Activated CD4-positive, alpha-beta T cell treated with anti-CD3 and anti-CD28 coated beads, Interleukin-2, amount 50 U/mL, for 24 hours (primary cell): ENCODE measurements around the gene CD81.
A peak's percentile ranks its signal among the peaks of the same experiment; 100 is the strongest.

Experiments
- DNase-seq, 2 donors: peaks; one replicate each; pipeline ENCODE4 v3.0.0-alpha.2; 2020; ENCODE audit warnings: low read depth in 1 of 2, low spot score in 1 of 2

CD81 gene

DNA sequence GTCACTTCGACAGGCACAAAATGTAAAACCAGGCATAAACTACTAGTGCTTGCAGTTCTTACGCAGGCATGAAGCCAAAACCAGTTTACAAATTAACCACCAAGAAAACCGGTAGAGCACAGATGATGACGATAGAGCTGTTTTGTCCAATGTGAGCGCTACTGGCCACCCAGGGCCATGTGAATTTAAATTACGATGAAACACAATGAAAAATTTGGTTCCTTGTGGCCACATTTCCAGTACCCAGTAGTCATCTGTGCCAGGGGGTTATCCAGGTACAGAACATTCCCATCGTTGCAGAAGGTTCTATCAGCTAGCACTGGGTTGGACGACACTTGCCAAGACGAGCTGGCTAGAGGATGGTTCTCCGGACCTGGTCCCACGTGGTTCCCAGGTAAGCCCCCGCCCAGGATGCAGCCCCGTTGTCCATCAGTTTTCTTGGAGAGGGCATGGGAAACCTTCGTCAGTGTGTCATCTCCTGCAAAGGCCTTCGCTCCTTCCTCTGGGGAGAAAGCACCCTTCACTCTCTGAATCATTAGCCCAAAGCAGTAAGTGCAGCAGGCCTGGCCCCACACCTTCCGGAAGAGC, 1.1 kb upstream of the CD81 start:
- DNase-seq = no peak

- DNase-seq = peak in 1 of 2 donors; percentile 32
These were observed 667 bp downstream of the CD81 start for GRCh38 chr11:2377511-2378443.

DNA sequence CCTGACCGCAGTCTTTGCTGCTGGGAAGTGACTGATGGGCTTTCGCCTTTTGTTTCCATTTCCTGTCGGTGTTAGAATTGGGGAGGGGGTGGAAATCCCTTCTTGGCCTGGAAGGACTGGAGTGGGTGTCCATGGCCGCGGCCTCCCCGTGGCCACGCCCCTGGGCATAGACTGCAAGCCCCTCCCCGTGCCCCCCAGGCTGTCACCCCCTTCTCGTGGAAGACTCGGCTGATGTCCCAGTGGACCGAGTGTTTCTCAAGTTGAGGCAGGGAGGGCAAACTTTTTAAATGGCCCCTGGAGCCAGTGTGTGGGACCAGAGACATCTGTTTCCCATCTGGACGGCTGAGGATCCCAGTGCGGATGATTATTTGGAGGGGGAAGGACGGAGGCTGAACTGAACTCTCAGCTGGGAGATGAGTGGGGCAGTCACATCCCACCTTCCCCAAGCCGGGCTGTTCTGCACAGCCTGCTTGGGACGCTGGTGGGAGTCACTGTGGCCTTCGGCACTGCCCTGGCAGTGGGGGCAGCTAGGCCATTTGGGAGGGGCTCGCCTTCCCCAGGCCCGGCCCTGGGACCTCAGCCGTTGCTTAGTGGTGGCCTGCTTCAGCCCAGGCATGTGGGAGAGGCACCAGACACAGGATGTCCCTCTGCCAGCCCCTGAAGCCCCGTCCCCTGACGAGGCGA, 1.6 kb downstream of the CD81 start:
- DNase-seq = no peak

GRCh38 chr11:2379466-2380174, 2.5 kb downstream of the CD81 start:
- DNase-seq = no peak

DNA sequence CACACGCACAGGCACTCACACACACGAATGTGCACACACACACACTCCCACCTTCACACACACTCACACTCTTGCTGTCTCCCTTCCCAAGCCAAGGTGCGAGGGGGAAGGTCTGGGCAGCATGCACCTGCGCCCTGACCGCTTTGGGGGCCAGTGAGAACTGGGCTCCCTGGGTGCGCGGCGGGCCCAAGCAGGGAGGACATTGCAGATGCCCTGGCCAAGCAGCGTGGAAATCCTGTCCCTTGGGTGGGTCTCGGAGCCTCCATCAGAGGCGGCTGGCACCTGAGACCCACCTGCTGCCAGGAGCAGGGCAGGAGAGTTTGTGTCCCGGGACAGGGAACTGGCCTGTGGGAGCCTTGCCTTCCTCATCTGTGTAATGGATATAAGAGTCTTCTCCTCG, 3.3 kb downstream of the CD81 start:
- DNase-seq = no peak

DNA sequence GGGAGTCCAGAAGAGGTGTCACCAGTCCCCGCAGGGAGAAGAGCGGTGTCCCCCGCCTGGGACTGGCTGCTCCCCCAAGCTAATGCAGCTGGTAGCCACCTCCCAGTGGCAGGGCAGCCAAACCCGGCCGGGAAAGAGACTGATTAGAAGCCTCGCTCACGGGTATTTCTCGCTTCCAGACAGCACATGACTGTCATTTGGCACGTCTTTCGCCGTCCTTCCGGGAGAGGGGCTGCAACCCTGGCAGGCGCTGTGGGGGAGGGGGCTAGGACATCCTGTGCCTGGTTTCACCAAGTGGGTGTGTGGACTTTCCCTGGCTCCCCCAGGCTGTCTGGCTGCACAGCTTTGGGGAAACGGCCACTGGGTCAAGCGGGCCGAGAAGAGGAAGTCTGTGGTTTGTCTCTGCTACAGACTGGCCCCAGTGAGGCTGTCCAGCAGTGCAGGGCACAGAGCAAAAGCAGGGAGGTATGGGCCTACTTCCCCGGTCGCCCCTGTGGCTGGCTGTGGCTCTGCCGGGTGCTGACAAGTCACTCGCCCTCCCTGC, 3.8 kb downstream of the CD81 start:
- DNase-seq = no peak

DNA sequence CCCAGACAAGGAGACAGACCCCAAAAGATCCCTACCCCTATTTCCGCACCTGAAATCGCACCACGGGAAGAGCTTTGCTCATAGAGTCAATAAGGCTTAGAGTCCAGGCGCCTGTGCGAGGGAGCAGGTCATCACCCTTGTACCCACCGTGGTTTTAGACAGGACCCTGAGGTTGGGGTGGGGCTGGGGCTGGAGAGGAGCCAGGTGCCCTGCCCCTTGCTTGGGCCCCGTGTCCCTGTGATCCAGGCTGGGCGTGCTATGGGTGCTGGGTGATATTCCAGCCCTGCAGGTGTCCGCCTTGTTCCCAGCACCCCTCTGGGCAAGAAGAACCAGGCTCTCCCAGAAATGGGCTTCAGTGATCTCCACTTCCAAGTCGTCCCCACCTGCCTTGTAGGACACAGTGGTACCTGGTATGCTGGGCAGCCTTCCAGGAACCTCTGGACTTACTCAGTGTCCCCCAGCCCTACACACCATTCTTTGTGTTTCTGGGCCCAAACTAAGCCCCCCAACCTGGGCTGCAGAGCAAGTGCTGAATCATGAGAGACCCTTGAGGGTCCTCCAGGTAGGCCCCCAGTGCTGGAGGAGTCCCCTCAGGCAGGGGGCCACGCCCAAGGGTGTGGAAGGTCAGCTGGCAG, 4.5 kb downstream of the CD81 start:
- no peak for DNase-seq

DNA sequence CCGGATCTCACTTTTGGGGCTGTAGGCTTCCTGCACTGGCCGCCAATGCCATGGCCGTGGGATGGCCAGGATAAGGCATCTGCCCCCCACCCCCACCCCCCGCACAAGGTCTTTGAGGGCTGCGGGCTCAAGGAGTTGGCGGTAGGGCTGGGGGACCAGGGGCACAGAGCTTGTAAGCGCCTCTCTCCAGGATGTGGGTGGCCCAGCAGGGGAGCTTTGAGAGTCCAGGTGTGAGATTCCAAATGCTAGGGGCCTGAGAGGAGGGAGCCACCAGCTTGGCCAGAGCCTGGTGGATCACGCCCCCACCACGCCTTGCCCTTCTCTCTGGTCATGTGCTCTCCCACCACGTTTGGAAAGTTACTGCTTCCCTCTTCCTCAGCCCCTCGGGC, 5.0 kb downstream of the CD81 start:
- DNase-seq = no peak

DNA sequence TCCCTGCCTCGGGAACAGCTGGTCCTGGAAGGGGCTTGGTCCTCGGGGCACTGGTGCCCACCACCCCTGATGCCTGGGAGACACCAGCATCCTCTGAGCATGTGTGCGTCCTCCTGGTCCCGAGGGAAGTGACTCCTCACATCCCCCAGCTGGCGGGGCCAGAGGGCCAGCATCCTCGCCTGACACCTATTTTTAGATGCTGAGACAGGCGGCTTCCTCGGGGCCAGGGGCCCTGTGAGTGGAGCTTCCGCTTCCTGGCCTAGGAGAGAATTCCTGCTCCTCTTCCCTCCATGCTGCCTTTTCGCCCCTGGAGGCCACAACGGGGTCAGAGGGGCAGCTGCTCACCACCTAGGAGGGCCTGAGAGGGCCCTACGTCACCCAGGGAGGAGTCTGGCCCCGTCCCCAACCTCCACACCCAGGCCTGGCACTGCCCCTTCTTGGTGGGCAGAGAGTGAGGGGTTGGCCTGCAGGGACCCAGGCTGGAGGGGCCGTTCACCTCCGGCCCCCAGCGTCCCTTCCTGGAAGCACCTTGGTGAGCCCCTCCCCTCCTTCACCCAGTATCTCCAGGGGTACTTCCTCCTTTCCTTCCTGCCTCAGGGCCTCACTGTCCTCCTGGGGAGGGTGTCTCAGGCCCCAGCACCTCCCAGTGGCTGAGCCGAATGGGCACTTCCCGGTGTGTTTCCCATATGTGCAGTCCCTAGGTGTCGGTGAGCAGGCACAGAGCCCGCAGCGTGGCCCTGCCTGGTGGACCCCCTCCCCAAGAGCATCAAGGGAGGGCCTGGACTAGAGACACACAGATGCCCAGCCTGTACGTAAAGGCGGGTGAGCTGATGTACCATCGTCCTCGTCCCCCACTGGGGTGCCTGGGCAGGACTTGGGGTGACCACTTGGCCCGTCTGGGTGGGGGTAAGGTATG, 6.1 kb downstream of the CD81 start:
- DNase-seq = no peak

DNA sequence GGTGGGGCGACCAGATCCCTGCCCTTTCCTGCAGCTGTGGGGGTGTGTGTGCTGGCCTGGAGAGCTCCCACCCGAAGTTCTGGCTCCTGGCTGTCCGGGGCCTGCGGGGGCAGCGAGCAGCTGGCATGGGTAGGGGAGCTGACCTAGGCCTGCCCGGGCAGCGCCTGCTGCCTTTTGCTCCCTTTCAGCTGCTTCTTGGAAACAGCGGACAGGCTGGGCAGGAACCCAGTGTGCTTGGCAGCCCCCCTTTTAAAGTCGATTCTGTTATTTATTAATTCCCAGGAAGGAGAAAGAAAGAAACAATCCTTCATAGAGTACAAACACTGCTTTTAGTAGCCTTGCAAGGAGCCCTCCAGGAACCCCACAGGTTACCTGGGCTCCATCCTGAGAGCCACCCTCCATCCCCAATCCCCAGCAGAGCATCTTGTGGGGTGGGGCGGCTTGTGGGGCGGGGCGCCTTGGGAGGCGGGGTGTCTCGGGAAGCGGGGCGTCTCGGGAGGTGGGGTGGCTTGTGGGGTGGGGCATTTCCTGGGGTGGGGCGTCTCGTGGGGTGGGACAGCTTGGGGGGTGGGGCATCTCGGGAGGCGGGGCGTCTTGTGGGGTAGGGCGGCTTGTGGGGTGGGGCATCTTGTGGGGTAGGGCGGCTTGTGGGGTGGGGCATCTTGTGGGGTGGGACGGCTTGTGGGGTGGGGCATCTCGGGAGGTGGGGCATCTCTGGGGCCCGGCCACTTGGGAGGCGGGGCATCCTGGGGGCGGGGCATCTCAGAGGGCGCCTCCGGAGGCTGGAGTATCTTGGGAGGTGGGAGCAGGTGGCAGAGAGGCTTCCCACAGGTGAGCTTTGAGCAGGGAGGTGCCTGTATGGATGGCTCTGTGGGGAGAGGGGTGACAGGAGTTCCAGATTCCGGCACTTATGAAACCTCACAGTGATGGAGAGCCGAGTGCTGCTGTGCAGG, 7.0 kb downstream of the CD81 start:
- no peak for DNase-seq

DNA sequence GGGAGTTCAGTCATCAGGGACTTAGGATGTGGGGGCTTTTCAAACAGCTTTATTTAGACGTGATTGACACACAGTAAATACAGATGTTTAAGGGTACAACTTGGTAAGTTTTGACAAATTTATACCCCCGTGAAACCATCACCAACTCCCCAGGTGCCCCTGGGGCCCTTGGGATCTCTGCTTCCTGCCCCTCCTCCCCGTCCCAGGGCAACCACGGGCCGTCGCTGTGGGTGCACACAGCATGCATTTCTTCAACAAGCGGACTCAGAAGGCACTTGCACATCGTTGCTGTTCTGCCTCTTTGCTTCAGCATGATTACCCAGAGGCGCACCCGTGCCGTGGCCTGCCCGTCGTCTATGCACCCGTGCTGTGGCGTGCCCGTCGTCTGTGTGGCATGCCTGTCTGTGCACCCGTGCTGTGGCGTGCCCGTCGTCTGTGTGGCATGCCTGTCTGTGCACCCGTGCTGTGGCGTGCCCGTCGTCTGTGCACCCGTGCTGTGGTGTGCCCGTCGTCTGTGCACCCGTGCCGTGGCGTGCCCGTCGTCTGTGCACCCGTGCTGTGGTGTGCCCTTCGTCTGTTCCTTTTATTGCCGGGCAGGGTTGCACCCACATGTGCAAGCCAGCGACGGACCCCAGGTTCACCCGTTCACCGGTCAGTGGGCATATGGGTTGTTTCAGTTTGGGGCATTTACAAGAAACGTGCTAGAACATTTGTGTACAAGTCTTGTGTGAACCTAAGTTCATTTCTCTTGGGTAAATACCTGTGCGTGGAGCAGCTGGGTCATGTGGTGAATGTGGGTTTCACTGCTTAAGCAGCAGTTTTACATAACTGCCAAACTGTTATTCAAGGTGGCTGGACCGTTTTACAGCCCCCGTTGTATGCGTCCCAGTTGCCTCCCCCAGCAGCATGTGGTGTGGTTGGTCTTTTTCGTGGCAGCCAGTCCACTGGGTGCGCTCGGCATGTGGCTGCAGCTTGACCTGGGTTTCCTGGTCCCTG, 8.3 kb downstream of the CD81 start:
- no peak for DNase-seq

DNA sequence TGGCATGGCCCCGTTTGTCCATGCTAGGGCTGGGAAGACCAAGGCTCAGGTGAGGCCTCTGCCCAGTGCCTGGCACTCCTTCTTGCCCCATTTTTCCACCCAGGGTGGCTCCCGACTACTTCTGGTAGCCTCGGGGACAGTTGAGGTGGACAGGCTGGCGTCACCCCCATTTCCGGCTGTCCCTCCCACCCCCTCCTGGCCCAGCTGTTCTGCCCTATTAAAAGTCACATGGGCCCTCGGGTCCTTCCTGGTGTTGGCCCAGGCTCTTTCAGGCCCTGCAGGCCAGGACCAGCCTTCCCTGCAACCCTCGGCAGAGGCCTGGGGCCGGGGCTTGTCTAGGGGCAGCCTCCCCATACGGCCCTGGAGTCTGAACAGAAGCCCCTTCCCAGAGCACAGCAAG, 9.5 kb downstream of the CD81 start:
- no peak for DNase-seq

- DNase-seq = no peak
These were observed 10.3 kb downstream of the CD81 start for GRCh38 chr11:2387266-2387987.

DNA sequence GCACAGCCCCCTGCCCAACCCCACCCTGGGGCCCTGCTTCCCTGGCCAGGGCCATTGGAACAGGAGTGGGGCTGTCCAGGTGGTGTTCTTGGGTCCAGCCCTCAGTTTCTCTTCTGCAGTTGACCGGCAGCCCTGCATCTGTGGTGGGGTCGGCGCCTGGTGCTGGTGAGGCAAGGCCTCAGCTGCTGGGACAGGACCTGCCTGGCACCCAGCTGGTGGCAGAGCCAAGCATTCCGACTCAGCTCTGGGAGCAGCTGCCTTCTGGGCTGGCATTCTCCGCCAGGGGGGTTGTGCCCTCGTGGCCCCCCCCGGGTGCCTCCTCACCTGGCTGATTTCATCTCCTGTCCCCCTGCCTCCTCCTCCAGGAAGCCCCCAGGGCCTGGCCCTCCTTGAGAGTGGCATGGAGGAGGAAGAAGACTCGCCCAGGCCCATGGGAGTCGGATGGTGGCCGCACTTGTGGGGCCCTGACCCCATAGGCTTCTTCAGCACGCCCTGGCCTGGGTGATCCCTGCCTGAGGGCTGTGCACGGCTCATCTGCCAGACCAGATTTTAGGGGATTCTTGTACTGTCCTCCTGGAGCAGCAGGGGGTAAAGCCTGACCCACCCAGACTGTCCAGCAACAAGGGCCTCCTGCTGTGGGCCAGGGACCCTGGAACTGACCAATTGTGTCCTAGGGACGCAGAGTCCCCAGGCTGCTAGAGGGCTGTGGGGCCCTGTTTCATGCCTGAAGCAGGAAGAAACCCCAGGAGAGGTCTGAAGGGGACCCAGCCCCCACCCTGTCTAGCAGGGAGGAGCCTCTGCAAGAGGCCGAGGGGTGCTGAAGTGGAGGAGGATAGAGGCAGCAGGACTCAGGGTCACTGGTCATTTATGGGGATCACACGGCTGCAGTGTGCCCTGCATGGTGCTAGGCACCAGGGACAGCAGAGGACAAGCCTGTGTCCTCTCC, 11.6 kb downstream of the CD81 start:
- no peak for DNase-seq

DNA sequence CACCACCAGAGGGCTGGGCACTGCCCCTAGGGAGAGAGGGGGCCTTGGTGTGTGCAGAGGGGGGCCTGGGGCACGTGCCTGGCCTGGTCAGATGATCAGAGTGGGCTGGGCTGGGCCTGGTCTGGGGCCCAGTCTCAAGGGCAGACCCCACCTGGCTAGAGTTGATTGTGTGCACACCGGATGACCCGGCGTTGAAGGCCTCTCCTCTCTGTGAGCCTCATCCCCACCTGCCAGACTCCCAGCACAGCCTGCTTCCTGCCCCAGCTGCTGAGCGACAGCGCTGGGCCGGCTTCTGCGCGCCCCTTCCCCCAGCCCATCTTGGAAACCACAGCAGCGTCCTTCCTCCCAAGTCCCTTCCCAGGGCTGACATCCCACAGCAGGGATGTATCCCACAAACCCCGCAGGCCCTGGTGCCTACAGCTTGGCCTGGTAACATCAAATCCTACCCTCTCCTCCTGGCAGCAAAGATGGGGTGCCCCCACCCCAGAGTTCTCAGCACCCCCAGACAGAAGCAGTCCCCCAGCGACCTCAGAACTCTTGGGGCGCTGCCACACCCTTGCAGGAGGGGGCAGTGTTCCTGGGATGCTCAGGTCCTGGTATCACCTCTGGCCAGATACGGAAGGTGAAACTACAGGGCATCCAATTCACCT, 12.4 kb downstream of the CD81 start:
- no peak for DNase-seq
